ENCODE results near the gene IDE. TPM values are rescaled to one million over a fixed set of nuclear protein-coding genes. Genes with fewer than 3 reads are reported as not detected.

Gene IDE
- total RNA-seq, 1 experiment from 2014 or later, result 55.8 TPM

- Histone ChIP-seq H3K27me3 (ENCODE audit: insufficient read depth, low read length) (no peaks in the 10 kb centered on the region), H3K9me3 (ENCODE audit: control insufficient read depth in 1 of 2, insufficient read depth in 1 of 2, low read depth in 1 of 2, low read length in 2 of 2) (no peaks in the 10 kb centered on the region), H3K4me2 (ENCODE audit: low read length) (no peak overlapping the region), H3K9me2 (ENCODE audit: insufficient read depth) (no peaks in the 10 kb centered on the region), H3K9ac (ENCODE audit: low read length) (no peak overlapping the region), H3K4me3 (replicated peaks in 1 of 2; ENCODE audit: low read depth in 1 of 2, low read length in 2 of 2) (no peak overlapping the region), H3K36me3 (ENCODE audit: control insufficient read depth in 1 of 2, insufficient read depth in 2 of 2, low read length in 2 of 2) (peaks cover 0 to 17% of the 10 kb centered on the region in 2 experiments; a peak in 1 of 4 replicates), H3K4me1 (ENCODE audit: control insufficient read depth in 1 of 2, insufficient read depth in 2 of 2, low read length in 2 of 2) (peaks cover 4 to 15% of the 10 kb centered on the region in 2 experiments; a peak in 2 of 4 replicates), H3K27ac (ENCODE audit: low read depth, low read length) (no peak overlapping the region), H3K79me2 (ENCODE audit: insufficient read depth, low read length) (peaks cover 85% of the 10 kb centered on the region), H2AFZ (ENCODE audit: low read depth, low read length, poor library complexity, severe bottlenecking) (no peak overlapping the region), H4K20me1 (ENCODE audit: insufficient read depth) (no peaks in the 10 kb centered on the region; the same call in 1 of the 2 replicates)
- ATAC-seq, result no peak
- RAD21 ChIA-PET (ENCODE audit: low non-redundant PET in 1 of 2, low total read pairs in 2 of 2, uncharacterized antibody in 2 of 2, unreplicated experiment in 2 of 2), result no interaction called here
- POLR2A ChIA-PET, result no interaction called here
- intact Hi-C loops (cut with micrococcal nuclease), result no loop called here
- CTCF ChIA-PET, result no interaction called here
- DNase-seq (ENCODE audit: low read depth, low spot score), result no peak
- no peak for TF ChIP-seq SP1 (IDR thresholded peaks at IDR 0.05; ENCODE audit: low read depth)
- BruUV-seq (replicated peaks), result no TSS peak
Observed at GRCh38 chr10:92569071-92569470, 4.8 kb downstream of the IDE start.

DNA sequence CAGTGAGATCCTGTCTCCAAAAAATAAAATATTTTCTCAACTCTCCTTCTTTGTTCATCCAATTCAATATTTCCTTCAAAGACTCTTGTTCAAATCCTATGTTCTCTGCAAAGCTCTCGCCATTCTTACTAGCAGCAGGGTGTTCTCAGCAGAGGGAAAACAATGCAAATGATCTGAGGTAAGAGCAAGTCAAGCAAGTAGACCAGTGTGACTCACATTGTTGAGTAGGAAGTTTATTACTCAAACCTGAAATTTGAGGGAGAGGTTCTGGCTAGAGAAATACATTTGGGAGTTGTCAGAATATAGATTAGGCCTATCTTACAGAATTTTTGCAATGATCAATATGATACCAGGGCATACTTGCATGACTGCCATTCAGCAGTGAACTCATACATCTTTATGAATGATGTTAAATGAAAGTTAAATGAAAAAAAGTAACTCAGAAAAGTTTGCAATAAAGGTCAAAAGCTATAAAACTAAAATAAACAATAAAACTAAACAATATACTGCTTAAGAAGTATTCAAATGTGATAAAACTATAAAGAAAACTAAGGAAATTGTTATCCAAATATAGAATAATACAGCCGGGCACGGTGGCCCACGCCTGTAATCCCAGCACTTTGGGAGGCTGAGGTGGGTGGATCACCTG is 5.8 kb downstream of the IDE start:
- BruUV-seq (replicated peaks), result no TSS peak
- DNase-seq (ENCODE audit: low read depth, low spot score), result no peak
- Histone ChIP-seq H4K20me1 (ENCODE audit: insufficient read depth) (no peaks in the 10 kb centered on the region; the same call in 1 of the 2 replicates), H3K27me3 (ENCODE audit: insufficient read depth, low read length) (no peaks in the 10 kb centered on the region), H3K4me2 (ENCODE audit: low read length) (no peak overlapping the region), H2AFZ (ENCODE audit: low read depth, low read length, poor library complexity, severe bottlenecking) (no peak overlapping the region), H3K9ac (ENCODE audit: low read length) (no peak overlapping the region), H3K4me1 (ENCODE audit: control insufficient read depth in 1 of 2, insufficient read depth in 2 of 2, low read length in 2 of 2) (peaks cover 4 to 15% of the 10 kb centered on the region in 2 experiments; a peak in 2 of 4 replicates), H3K79me2 (ENCODE audit: insufficient read depth, low read length) (peaks cover 86% of the 10 kb centered on the region), H3K27ac (ENCODE audit: low read depth, low read length) (no peak overlapping the region), H3K4me3 (replicated peaks in 1 of 2; ENCODE audit: low read depth in 1 of 2, low read length in 2 of 2) (no peak overlapping the region), H3K9me3 (ENCODE audit: control insufficient read depth in 1 of 2, insufficient read depth in 1 of 2, low read depth in 1 of 2, low read length in 2 of 2) (no peaks in the 10 kb centered on the region), H3K36me3 (ENCODE audit: control insufficient read depth in 1 of 2, insufficient read depth in 2 of 2, low read length in 2 of 2) (peaks cover 0 to 17% of the 10 kb centered on the region in 2 experiments; a peak in 1 of 4 replicates), H3K9me2 (ENCODE audit: insufficient read depth) (no peaks in the 10 kb centered on the region)
- POLR2A ChIA-PET, result no interaction called here
- CTCF ChIA-PET, result no interaction called here
- ATAC-seq, result no peak
- TF ChIP-seq FOSL1 (IDR thresholded peaks at IDR 0.05; ENCODE audit: low read depth) (peak; percentile 23; the same call in 1 of the 2 replicates), EGR1 (IDR thresholded peaks at IDR 0.05; ENCODE audit: low read depth) (no peak), SP1 (IDR thresholded peaks at IDR 0.05; ENCODE audit: low read depth) (peak; percentile 22; the same call in 1 of the 2 replicates), RAD21 (IDR thresholded peaks at IDR 0.05; ENCODE audit: low read depth) (no peak), JUND (IDR thresholded peaks at IDR 0.05) (peak; percentile 24; the same call in 1 of the 2 replicates)
- RAD21 ChIA-PET (ENCODE audit: low non-redundant PET in 1 of 2, low total read pairs in 2 of 2, uncharacterized antibody in 2 of 2, unreplicated experiment in 2 of 2), result no interaction called here
- intact Hi-C loops (cut with micrococcal nuclease), result no loop called here
